ENCODE results near the gene SRRM5.
A peak's percentile ranks its signal among the peaks of the same experiment; 100 is the strongest.
"Not testable (repeated sequence)": the region's sequence is repeated elsewhere in the genome, so short reads cannot be mapped to it uniquely, and the experiment has no call there.

The SRRM5 gene

GRCh38 chr19:43634068-43634467 lies 22.2 kb downstream of the SRRM5 start:
- no peak for DNase-seq (ENCODE audit: low read depth)
- H3K4me3 ChIP-seq (ENCODE audit: low read depth, low read length): no peak overlapping the region

- no peak for DNase-seq (ENCODE audit: low read depth)
- no peak overlapping the region for H3K4me3 ChIP-seq (ENCODE audit: low read depth, low read length)
These were observed 22.6 kb downstream of the SRRM5 start for GRCh38 chr19:43634506-43634871.

- H3K4me3 ChIP-seq (ENCODE audit: low read depth, low read length): no peak overlapping the region
- no peak for DNase-seq (ENCODE audit: low read depth)
These were observed 23.1 kb downstream of the SRRM5 start for GRCh38 chr19:43634872-43635560.

GRCh38 chr19:43635561-43635940 lies 23.7 kb downstream of the SRRM5 start:
- not testable (repeated sequence) for DNase-seq (ENCODE audit: low read depth); H3K4me3 ChIP-seq (ENCODE audit: low read depth, low read length)

GRCh38 chr19:43636121-43636683 lies 24.3 kb downstream of the SRRM5 start:
- DNase-seq (ENCODE audit: low read depth): no peak
- no peak overlapping the region for H3K4me3 ChIP-seq (ENCODE audit: low read depth, low read length)

GRCh38 chr19:43638214-43638994 lies 26.5 kb downstream of the SRRM5 start:
- H3K4me3 ChIP-seq (ENCODE audit: low read depth, low read length): no peak overlapping the region
- no peak for DNase-seq (ENCODE audit: low read depth)

GRCh38 chr19:43638995-43639518 lies 27.2 kb downstream of the SRRM5 start:
- no peak for DNase-seq (ENCODE audit: low read depth)
- H3K4me3 ChIP-seq (ENCODE audit: low read depth, low read length): peak overlapping the region; percentile 15

GRCh38 chr19:43639519-43640423 lies 27.9 kb downstream of the SRRM5 start, which contains the start of gene CADM4:
Gene CADM4, minus strand, starts transcription at chr19:43639850. Its CDS starts 60 bp downstream, at chr19:43639790.
- DNase-seq (ENCODE audit: low read depth): no peak
- H3K4me3 ChIP-seq (ENCODE audit: low read depth, low read length): peak within 1 kb of the TSS; percentile 50

- DNase-seq (ENCODE audit: low read depth): no peak
- H3K4me3 ChIP-seq (ENCODE audit: low read depth, low read length): peak overlapping the region; percentile 50
These were observed 28.5 kb downstream of the SRRM5 start for GRCh38 chr19:43640424-43640757.

GRCh38 chr19:43641333-43641732 lies 29.4 kb downstream of the SRRM5 start:
- no peak for DNase-seq (ENCODE audit: low read depth)
- no peak overlapping the region for H3K4me3 ChIP-seq (ENCODE audit: low read depth, low read length)

GRCh38 chr19:43642531-43642930 lies 30.6 kb downstream of the SRRM5 start:
- no peak overlapping the region for H3K4me3 ChIP-seq (ENCODE audit: low read depth, low read length)
- no peak for DNase-seq (ENCODE audit: low read depth)

- no peak for DNase-seq (ENCODE audit: low read depth)
- no peak overlapping the region for H3K4me3 ChIP-seq (ENCODE audit: low read depth, low read length)
These were observed 31.4 kb downstream of the SRRM5 start for GRCh38 chr19:43643326-43643725.

- DNase-seq (ENCODE audit: low read depth): no peak
- H3K4me3 ChIP-seq (ENCODE audit: low read depth, low read length): no peak overlapping the region
These were observed 32.3 kb downstream of the SRRM5 start for GRCh38 chr19:43644181-43644580.

GRCh38 chr19:43648633-43649032 lies 36.7 kb downstream of the SRRM5 start:
- no peak overlapping the region for H3K4me3 ChIP-seq (ENCODE audit: low read depth, low read length)
- no peak for DNase-seq (ENCODE audit: low read depth)

- no peak overlapping the region for H3K4me3 ChIP-seq (ENCODE audit: low read depth, low read length)
- DNase-seq (ENCODE audit: low read depth): no peak
These were observed 37.6 kb downstream of the SRRM5 start for GRCh38 chr19:43649514-43649913.

- not testable (repeated sequence) for H3K4me3 ChIP-seq (ENCODE audit: low read depth, low read length); DNase-seq (ENCODE audit: low read depth)
These were observed 38.4 kb downstream of the SRRM5 start for GRCh38 chr19:43650276-43650675.

- DNase-seq (ENCODE audit: low read depth): peak; percentile 18
- H3K4me3 ChIP-seq (ENCODE audit: low read depth, low read length): no peak overlapping the region
These were observed 40.1 kb downstream of the SRRM5 start for GRCh38 chr19:43651758-43652545.

GRCh38 chr19:43652546-43652874 lies 40.6 kb downstream of the SRRM5 start:
- H3K4me3 ChIP-seq (ENCODE audit: low read depth, low read length): no peak overlapping the region

GRCh38 chr19:43656436-43656835 lies 44.5 kb downstream of the SRRM5 start:
- no peak overlapping the region for H3K4me3 ChIP-seq (ENCODE audit: low read depth, low read length)
- DNase-seq (ENCODE audit: low read depth): no peak

More at GRCh38 chr19:43652546-43652874, 40.6 kb downstream of the SRRM5 start:
- no peak for DNase-seq (ENCODE audit: low read depth)
